ENCODE measurements around the gene LY6G6D.

Gene LY6G6D

GRCh38 chr6:31761343-31761742, 46.2 kb downstream of the LY6G6D start:
- no peak for DNase-seq

- no peak for DNase-seq
Measured at GRCh38 chr6:31762356-31762755, 47.2 kb downstream of the LY6G6D start, which contains the start of gene SAPCD1. Gene SAPCD1, plus strand, starts transcription at chr6:31762656. Its CDS starts 399 bp downstream, at chr6:31763055.

DNA sequence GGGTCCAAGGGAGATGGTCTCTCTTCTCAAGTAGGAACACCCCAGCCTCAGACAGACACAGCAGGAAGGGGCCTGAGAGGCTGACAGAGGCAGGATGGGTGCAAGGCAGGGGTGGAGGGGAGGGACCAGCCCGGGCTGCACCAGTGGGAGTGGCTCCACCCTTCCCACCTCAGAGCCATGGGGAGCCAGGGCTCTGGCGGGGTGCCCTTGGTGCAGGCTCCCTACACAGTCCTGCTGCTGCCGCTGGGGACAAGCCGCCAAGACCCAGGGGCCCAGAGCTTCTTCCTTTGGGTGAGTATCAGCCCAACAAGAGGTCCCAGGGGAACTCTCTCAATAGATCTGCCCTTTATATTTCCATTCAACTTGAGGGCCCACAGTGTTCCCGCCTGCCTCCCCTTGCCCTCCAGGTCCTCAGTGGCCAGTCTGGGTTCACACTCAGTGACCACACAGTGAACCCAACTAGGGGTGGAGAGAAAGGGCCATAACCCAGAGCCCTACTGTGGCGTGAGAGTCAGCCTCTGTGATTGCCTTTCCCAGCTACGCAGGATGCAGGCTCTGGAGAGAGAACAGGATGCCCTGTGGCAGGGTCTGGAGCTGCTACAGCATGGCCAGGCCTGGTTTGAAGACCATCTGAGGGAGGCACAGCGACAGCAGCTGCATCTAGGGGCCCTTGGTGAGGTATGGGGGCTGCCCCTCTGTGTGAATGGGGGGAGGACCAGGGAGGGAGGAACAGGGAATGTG, 47.9 kb downstream of the LY6G6D start:
- no peak for DNase-seq

GRCh38 chr6:31763619-31763940, 48.4 kb downstream of the LY6G6D start:
- peak in 7 of 58 donors; percentile 5 to 50 (median 18) for DNase-seq

DNA sequence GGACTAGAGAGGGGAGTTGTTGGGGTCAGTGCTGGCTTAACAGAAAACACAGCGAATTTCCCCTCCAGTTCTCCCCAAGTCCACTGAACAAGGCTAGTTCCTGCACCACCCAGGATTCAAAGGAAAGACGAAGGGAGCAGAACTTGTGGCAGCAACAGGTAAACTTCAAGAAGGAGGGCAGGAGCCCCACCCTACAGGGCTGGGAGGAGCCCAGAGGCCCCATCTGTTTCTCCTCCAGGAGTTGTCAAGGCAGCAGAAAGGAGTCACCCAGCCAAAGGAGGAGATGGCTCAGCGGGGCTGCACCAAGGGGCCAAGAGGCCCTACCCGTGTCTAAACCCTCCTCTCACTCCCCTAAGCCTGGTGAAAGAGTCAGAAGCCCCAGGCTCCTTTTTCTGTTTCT, 49.0 kb downstream of the LY6G6D start:
- no peak for DNase-seq

- no peak for DNase-seq
Measured at GRCh38 chr6:31765559-31765909, 50.4 kb downstream of the LY6G6D start.

GRCh38 chr6:31765910-31766794, 51.0 kb downstream of the LY6G6D start:
- DNase-seq: no peak

DNA sequence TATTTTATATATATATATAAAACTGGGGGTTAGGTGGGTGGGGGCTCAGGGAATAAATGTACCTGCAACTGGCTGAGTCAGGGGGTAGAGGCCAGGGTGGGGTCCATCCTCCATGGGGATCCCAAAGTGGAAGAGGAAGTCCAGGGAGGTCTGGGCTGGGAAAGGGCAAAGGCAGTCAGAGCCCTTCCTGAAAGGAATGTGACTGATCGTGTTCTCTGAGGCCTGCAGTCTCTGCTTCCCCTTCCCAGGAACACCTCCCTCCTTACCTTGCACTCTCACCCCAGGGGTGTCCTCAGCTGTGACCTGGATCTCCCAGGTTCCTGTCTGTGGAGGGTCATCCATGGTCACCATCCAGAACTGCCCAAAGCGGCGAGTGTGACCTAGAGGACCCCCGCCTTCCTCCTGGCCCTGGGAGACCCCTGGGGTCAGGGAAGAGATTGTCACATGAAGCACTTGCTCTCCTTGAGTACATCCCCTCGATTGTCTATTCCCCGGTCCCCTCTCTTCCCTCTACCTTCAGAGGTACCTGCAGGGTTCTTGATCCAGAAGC, 52.0 kb downstream of the LY6G6D start:
- DNase-seq: no peak
